HG03565 (cell line): ENCODE measurements around the gene PLAU.
"Not testable (repeated sequence)": the region's sequence is repeated elsewhere in the genome, so short reads cannot be mapped to it uniquely, and the experiment has no call there.

ENCODE experiments used
- ATAC-seq: cut with Tn5 transposase; IDR thresholded peaks from one replicate; pipeline ENCODE4 v1.9.1; 2021; ENCODE audit warnings: mild to moderate bottlenecking, moderate library complexity; ENCODE audit not compliant: unreplicated experiment

PLAU gene

DNA sequence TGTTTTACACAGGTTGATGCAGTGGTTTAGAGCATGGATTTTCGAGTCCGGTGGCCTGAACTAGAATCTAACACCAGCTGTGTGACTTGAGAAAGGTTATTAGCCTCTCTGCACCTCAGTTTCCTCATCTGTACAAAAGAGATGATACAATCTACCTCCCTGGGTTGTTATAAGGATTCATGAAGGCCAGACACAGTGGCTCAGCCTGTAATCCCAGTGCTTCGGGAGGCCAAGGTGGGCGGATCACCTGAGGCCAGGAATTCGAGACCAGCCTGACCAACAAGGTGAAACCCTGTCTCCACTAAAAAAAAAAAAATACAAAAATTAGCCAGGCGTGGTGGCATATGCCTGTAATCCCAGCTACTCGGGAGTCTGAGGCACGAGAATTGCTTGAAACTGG lies 8.5 kb downstream of the PLAU start:
- ATAC-seq, result not testable (repeated sequence)

GRCh38 chr10:73920089-73920488 lies 9.2 kb downstream of the PLAU start:
- no peak for ATAC-seq

GRCh38 chr10:73922007-73922863 lies 11.3 kb downstream of the PLAU start:
- no peak for ATAC-seq

DNA sequence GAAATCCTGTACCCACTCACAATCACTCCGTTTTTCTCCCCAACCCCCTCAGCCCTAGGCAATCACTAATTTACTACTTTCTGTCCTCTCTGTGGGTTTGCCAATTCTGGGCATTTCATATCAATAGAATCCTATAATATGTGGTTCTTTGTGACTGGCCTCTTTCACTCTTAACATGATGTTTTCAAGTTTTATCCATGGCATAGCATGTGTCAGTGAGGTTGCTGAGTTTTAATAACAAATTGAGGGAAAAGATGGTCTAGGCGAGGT lies 11.9 kb downstream of the PLAU start:
- no peak for ATAC-seq

DNA sequence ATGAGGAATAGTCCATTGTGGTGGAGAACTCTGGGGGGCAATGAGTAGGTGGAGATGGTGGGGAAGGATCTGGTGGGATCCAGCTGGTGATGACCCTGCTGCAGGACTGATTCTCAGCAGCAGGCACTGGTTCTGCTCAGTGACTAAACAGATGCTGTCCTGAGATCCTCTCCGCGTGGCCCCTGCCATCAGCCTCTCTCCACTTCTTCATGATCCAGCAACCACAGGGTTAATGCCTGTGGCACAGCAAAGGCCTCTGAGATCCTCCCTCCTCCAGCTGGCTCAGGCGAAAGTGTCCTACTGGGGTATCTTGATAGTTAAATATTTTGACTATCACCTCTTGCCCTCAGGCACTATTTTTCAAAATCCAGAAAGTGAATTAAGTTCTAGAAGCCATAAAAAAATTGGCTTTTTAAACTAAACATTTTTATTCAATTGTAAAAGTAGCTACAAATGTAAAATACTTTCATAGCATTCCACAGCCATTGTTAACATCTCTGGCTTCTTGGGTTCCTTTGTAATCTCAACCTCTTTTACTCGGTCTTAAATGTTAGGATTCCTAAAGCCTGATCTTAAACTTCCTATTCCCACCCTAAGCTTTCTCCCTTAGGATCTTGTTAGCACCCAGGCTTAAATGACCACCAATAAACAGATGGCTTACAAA lies 13.1 kb downstream of the PLAU start:
- ATAC-seq, result no peak

DNA sequence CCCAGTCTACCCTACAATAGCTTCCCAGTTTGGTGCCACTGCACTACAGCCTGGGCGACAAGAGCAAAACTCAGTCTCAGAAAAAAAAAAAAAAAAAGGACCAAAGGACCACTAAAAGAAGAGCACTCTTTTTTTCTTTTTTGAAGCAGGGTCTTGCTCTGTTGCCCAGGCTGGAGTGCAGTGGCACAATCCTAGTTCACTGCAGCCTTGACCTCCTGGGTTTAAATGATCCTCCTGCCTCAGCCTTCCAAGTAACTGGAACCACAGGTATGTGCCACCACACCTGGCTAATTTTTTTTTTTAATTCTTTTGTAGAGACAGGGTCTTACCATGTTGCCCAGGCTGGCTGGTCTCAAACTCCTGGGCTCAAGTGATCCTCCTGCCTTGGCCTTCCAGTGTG lies 14.0 kb downstream of the PLAU start:
- ATAC-seq, result no peak

DNA sequence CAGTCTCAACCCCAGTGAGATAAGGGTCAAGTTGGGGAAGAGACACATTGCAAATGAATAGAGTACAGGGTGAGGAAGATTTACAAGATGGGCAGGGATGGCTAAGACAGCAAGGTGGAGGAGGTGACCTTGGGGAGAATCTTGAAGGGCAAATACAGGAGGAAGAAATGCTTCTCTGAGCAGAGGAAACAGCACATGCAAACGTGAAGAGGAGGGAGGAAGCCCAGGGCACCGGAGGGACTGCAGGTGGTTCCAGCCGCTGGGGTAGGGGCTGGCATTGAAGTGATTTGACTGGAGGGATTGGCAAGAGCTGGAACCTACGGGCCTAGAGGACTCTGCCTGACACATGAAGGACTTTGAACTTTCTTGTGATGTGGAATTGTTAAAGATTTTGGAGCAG lies 14.6 kb downstream of the PLAU start:
- no peak for ATAC-seq

DNA sequence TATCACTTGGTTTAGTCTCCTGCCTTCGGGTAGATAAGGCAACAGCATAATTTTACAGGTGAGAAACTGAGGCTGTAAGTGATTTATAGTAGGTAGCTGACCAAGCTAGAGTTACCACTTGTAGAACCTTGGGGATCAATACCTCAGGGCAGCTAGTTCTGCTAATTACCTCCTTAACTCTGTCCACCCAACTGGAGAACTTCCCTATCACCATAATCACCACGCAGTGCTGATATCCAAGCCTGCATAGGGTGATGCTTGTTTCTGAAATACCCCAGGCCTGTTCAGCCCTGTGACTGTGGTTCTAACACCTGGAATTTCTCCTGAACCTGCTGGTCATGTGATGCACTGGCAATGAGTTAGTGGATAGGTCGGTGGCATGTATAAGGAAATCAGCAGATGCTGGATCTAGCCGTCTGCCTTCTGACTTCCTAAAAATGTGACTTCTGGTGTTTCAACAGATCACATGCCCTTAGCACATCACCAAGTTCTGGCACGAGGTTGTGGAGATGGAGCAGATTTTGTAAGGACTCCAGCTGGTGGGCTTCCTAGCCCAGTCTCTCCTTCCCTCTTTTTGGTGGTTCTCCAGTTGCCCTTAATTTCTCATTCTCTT lies 15.3 kb downstream of the PLAU start:
- no peak for ATAC-seq

- ATAC-seq, result not testable (repeated sequence)
Observed at GRCh38 chr10:73930630-73931327, 19.8 kb downstream of the PLAU start.

GRCh38 chr10:73931767-73932619 lies 21.1 kb downstream of the PLAU start:
- peak; percentile 42 for ATAC-seq

DNA sequence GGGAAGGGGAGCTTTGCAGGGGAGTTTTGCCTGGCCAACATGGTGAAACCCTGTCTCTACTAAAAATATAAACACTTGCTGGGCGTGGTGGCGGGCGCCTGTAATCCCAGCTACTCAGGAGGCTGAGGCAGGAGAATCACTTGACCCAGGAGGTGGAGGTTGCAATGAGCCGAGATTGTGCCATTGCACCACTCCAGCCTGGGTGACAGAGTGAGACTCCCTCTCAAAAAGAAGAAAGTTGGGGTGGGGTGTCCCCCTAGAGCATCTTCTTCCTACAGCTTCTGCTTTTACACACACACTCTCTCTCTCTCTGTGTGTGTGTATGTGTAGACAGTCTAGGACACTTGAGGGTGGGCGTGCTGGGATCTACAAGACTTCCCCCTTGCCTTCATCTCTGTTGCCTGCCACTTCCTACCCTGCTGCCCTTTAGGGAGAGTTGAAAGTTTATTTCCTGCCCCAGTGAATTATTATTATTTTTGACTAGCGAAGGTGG lies 21.7 kb downstream of the PLAU start:
- peak; percentile 15 for ATAC-seq

GRCh38 chr10:73934074-73934473 lies 23.1 kb downstream of the PLAU start:
- ATAC-seq, result no peak

DNA sequence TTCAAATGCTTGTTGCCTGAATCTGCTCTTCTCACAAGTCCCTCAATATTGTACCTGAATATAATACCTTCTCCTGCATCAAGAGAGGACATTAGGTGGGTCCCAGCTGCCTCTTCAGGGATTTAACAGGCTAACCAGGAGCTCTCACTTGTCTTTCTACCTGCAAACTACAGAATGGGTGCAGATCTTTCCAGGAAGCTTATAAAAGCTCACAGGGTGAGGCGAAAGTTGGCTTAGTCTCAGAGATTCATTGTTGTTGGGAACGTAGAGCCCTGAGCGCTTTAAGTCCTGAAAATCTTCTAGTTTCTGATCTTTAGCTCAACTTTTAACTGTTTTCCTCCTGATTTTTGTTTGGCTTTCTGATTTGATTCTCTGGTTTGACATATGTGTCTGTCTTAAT lies 25.0 kb downstream of the PLAU start:
- ATAC-seq, result no peak

GRCh38 chr10:73937333-73938043 lies 26.6 kb downstream of the PLAU start:
- ATAC-seq, result no peak

DNA sequence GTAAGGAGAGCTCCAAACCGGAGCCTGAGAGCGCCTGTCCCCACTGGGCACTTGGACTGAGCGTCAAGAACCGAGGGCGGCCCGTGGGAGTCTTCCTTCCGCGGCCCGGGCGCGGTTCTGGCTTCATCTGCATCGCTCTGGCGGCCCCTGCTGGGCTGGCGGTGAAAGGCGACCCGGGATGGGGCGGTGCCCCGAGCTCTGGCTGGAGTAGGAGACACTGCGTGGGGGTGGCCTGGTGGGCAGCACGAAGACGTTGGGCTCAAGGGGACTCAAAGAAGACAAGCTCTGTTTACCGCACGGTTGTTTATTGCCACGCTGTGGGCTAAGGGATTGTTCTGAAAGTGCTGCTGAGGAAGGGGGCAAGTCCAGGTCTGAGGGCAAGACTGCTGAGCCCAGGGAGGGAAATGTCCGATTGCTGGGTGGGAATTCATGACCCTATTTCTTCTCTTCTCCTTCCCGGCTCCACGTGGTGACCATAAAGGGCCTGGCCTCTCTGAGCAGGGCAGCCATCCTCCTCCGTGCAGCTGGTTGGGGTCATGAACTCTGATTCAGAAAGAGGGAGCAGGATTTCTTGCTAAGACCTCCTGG lies 29.8 kb downstream of the PLAU start:
- no peak for ATAC-seq

DNA sequence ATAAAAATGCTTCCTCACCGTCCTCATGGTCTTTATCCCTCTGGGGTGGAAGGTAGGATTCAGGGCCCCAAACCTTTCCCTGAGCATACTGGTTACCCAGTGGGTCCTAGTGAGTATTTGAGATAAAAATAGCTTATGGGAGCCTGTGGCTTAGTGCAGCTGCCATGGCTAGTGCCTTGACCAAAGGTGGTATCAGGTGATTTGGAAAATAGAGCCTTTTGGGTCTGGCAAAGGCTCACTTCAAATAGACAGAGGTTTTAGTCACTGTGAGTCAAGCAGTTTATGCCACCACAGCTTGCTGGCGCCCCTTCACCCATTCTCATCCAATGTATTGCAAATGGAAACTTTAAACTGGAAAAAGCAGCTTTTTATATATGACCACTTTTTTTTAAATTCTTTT lies 30.4 kb downstream of the PLAU start:
- ATAC-seq, result no peak

DNA sequence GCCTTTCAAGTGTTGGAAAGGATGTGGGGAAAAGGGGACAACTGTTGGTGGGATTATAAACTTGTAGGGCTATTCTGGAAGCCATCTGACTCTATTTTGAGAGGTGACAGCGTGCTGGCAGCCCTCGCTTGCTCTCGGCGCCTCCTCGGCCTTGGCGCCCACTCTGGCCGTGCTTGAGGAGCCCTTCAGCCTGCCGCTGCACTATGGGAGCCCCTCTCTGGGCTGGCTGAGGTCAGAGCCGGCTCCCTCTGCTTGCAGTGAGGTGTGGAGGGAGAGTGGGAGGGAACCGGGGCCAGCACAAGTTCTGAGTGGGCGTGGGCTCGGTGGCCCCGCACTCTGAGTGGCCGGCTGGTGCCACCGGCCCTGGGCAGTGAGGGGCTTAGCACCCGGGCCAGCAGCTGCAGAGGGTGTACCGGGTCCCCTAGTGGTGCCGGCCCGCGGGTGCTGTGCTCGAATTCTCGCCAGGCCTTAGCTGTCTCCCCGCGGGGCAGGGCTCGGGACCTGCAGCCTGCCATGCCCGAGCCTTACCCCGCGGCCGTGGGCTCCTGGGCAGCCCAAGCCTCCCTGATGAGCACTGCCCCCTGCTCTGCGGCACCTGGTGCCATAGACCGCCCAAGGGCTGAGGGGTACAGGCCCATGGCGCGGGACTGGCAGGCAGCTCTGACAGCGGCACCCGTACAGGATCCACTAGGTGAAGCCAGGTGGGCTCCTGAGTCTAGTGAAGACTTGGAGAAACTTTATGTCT lies 33.6 kb downstream of the PLAU start:
- no peak for ATAC-seq

GRCh38 chr10:73946253-73947145 lies 35.6 kb downstream of the PLAU start:
- no peak for ATAC-seq
